Stimulated activated CD4-positive, alpha-beta T cell treated with anti-CD3 and anti-CD28 coated beads, Interleukin-4, amount 100 ng/mL, for 1 hour (primary cell): ENCODE measurements around the gene ABHD3.
"Not testable (repeated sequence)": the region's sequence is repeated elsewhere in the genome, so short reads cannot be mapped to it uniquely, and the experiment has no call there.

Experiments
- DNase-seq: peaks from one replicate; pipeline ENCODE4 v3.0.0-alpha.2; 2020

Gene ABHD3

GRCh38 chr18:21640375-21640774, 64.2 kb downstream of the ABHD3 start:
- not testable (repeated sequence) for DNase-seq

- DNase-seq = no peak
These were observed 65.8 kb downstream of the ABHD3 start for GRCh38 chr18:21638822-21639221.

- DNase-seq = no peak
These were observed 67.8 kb downstream of the ABHD3 start for GRCh38 chr18:21636769-21637168.

GRCh38 chr18:21634588-21635199, 69.9 kb downstream of the ABHD3 start:
- no peak for DNase-seq

DNA sequence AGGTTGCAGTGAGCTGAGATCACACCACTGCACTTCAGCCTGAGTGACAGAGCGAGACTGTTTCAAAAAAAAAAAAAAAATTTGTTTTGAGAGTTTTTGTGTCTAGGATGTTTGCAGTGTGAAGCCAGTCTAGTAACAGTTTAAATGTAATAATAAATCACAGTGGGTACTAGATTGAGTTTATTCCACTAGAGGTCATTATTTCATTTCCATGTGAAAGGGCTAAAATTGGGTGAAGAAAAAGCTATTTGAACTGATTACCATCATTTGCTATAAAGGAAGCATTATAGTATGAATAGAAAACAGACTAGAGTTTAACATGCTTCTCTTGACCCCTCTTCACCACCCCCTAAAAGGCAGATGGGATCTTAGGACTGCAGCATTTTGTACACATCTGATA, 72.2 kb downstream of the ABHD3 start:
- no peak for DNase-seq

DNA sequence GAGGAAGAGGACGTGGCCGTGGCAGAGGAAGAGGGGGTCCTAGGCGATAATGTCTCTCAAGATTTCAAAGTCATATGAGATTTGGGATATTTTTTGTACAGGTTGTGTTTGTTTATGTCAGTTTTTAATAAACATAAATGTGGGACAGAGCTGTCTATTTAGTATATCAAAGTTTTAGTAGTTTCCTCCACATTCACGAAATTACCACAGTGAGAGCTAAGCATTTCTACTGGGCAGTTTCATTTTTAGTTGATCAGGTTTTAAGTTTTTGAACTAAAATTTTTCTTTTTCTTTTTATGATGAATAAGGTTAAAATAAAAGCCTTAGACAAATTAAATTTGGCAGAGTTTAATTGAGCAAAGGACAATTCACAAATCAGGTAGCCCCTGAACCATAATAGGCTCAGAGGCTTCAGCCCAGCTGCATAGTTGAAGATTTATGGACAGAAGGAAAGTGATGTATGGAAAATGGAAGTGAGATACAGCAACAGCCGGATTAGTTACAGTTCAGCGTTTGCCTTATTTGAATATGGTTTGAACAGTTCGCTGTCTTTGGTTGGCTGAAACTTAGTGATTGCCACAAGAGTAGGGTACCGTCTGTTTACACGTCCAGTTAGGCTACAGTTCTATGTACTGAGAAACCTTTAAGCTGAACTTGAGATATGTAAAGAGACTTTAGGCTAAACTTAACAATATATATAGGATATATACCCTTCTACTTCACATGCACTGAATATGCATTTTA, 75.3 kb downstream of the ABHD3 start:
- DNase-seq = no peak

DNA sequence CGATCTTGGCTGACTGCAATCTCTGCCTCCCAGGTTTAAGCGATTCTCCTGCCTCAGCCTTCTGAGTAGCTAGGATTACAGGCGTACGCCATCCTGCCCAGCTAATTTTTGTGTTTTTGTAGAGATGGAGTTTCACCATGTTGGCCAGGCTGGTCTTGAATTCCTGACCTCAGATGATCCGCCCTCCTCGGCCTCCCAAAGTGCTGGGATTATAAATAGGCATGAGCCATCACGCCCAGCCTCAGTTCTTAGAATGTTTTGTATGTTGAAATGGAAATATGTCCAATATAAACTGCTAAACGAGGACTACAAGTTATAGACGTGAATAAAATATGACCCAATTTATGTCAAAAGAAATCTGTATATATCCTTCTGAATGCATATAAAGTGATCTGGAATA, 82.9 kb downstream of the ABHD3 start:
- DNase-seq = not testable (repeated sequence)

- DNase-seq = peak; percentile 89
These were observed 92.2 kb downstream of the ABHD3 start, which contains the start of gene SNRPD1 for GRCh38 chr18:21612125-21613039. SNRPD1 (plus strand) TSS chr18:21612314; CDS start chr18:21612430, 116 bp downstream.

GRCh38 chr18:21611401-21612124, 93.0 kb downstream of the ABHD3 start:
- DNase-seq = not testable (repeated sequence)

DNA sequence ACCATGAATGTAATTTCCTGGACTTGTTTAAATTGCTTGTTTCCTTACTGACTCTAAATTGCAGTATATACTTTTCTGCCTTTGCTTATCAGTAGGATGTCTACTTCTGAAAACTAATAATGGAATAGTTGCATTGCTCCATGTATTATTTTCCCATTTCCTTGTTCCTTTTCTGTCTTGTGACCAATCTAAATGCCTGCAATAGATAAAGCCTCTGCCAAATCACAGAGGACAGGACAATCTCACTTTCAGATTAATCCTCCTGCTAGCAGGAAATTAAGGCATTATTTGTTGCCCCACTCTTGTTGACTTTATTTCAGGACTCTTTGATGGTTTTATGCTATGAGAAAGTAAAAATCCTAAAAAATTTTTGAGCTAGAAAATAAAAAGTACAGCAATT, 99.4 kb downstream of the ABHD3 start:
- DNase-seq = no peak

- DNase-seq = no peak
These were observed 99.9 kb downstream of the ABHD3 start for GRCh38 chr18:21604671-21605070.

DNA sequence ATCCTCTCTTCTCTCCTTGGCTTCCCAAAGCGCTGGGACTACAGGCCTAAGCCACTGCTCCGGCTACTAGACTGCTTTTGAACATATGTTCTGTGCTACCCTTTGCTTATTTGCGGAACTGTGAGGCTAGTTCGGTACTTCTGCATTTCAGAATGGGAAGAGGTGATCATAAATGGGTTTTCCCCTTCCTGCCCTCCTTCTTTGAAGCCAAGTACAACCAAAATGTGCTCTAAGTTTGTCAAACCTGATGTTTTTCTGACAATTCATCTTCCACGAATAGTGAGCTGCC, 102.3 kb downstream of the ABHD3 start:
- DNase-seq = no peak
